GM10266 (cell line): ENCODE results near the gene TESPA1.

Source experiments
- DNase-seq: peaks from one replicate; pipeline ENCODE4 v3.0.0; 2012; ENCODE audit errors: extremely low spot score
- CTCF ChIP-seq: IDR thresholded peaks from 2 replicates; pipeline ENCODE4 v1.5.1; 2012; ENCODE audit warnings: mild to moderate bottlenecking, low read depth; ENCODE audit not compliant: control insufficient read depth, insufficient read depth; ENCODE audit errors: missing control alignments

TESPA1 gene

DNA sequence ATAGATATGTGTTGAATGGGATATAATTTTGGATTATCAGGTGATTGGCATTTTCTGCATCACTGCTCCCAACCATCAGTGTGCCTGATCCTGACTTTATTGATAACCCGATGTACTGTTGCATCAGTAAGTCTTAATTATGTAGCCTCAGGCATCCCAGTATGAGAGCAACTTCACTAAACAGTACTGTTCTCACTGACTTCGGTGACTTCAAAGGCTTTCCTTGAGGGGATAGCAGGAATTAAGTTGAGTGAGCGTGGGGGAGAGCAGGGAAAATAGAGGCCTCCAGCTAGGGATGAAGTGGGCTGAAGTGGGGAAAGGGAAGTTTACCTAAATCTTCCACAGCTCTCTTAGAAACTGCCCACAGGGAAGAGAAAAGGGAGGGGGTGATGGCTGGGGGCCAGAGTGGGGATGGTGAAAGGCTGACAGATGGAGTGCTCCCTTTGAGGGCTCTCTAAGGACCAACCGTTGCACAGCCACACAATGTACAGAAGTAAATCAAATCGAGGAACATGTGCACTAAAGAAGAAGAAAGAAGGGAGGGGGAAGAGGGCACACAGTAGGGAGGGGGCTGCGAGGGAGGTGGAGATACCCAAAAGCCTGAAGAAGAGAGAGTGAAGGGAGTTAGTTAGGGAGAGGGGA, 24.5 kb upstream of the TESPA1 start:
- DNase-seq = no peak
- no peak for TF ChIP-seq CTCF

GRCh38 chr12:55002355-55002754, 17.8 kb upstream of the TESPA1 start:
- no peak for DNase-seq
- no peak for TF ChIP-seq CTCF

GRCh38 chr12:55001198-55001868, 16.8 kb upstream of the TESPA1 start:
- no peak for TF ChIP-seq CTCF
- no peak for DNase-seq

DNA sequence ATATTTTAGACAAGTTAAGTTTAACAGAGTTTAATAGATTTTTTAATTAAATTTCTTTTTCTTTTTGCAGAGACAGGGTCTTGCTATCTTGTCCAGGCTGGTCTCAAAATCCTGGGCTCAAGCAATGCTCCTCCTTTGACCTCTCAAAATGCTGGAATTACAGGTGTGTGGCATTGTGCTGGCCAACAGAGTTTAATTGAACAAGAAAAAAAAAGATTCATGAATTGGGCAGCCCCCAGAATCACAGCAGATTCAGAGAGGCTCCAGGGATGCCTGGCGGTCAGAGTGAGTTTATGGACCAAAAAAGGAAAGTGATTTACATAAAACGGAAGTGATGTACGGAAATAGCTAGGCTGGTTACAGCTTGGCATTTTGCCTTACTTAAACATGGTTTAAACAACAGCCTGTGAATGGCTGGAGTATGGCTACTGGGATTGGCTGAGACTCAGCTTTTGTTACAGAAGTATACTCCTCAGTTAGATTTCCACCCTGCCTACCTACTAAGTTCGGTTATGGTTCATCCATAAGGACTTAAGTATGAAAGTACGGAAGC, 14.5 kb upstream of the TESPA1 start:
- no peak for TF ChIP-seq CTCF
- no peak for DNase-seq

DNA sequence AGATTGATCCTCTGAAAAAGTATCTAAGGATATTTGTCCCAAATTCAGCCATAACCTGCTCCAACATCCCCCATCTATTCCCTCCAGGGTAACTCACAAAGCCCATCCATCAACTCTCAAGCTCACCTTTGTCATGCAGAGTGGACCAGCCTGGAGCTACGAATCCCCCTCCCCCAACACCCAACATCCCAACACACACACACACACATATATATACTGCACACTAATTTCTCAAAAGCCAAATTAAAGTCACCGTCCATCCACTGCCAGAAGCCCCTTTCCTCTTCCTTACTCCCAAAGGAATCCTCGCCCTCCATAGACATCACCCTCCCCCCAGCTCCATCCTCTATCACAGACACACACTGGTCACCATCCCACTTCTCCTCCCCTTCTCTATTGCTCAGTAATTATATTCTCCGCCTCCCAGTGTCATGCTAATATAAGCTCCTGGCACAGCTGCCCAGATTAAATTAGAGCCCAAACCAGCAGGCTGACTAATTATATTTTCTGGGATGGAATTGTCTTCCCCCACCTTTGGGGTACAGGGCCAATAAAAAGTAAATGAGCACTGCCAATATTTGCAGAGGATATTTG, 13.5 kb upstream of the TESPA1 start:
- TF ChIP-seq CTCF = no peak
- no peak for DNase-seq

DNA sequence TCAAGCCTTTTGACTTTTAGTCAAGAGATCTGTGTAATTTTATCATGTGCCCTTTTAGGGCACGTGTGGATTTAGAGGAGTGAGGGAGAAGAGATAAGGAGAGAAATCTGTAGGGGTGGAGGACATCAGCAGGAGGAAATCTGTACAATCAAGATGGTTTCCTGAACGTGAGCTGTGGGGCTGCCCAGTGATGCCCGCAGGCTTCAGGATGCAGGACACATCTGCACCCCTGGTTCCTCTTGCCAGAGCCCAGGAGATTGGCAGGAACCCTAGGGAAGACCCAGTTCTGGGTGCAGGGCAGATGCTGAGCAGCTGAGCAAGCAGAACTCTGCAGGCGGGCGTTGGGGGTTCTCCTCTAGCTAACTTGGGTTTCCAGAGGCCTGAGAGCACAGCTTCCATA, 11.6 kb upstream of the TESPA1 start:
- no peak for TF ChIP-seq CTCF

More for the DNA sequence above, 11.6 kb upstream of the TESPA1 start:
- DNase-seq = no peak
